Fibroblast of pulmonary artery (primary cell): Measurements from ENCODE around the gene HMCN1.

Experiments
- DNase-seq: peaks from one replicate; pipeline ENCODE4 v3.0.0-alpha.2; 2010; ENCODE audit warnings: low read depth
- H3K4me3 ChIP-seq: replicated peaks from 2 replicates; pipeline ENCODE4 v1.5.1; 2011; ENCODE audit warnings: low read depth, mild to moderate bottlenecking, control low read depth, low read length, moderate library complexity
- CTCF ChIP-seq: IDR thresholded peaks from 2 replicates; pipeline ENCODE4 v1.5.1; 2011; ENCODE audit warnings: mild to moderate bottlenecking, control low read depth, low read length, inconsistent platforms; ENCODE audit errors: missing control alignments

Gene HMCN1

GRCh38 chr1:185840880-185841279, 106.7 kb downstream of the HMCN1 start:
- DNase-seq: no peak
- no peak overlapping the region for H3K4me3 ChIP-seq
- no peak for TF ChIP-seq CTCF

GRCh38 chr1:185843297-185843869, 109.2 kb downstream of the HMCN1 start:
- TF ChIP-seq CTCF: no peak
- DNase-seq: no peak
- H3K4me3 ChIP-seq: no peak overlapping the region

GRCh38 chr1:185843986-185844385, 109.8 kb downstream of the HMCN1 start:
- TF ChIP-seq CTCF: no peak
- H3K4me3 ChIP-seq: no peak overlapping the region
- DNase-seq: peak; percentile 31

GRCh38 chr1:185846672-185847444, 112.7 kb downstream of the HMCN1 start:
- no peak for TF ChIP-seq CTCF
- peak; percentile 62 for DNase-seq
- no peak overlapping the region for H3K4me3 ChIP-seq

- no peak for TF ChIP-seq CTCF
- no peak for DNase-seq
- H3K4me3 ChIP-seq: no peak overlapping the region
These were observed 114.8 kb downstream of the HMCN1 start for GRCh38 chr1:185849014-185849413.

- DNase-seq: no peak
- TF ChIP-seq CTCF: no peak
- no peak overlapping the region for H3K4me3 ChIP-seq
These were observed 116.2 kb downstream of the HMCN1 start for GRCh38 chr1:185850366-185850765.

GRCh38 chr1:185853739-185854138, 119.5 kb downstream of the HMCN1 start:
- DNase-seq: peak; percentile 78
- H3K4me3 ChIP-seq: no peak overlapping the region
- TF ChIP-seq CTCF: no peak
